ENCODE measurements around the gene CDSN.

CDSN gene

GRCh38 chr6:31090973-31091364, 29.3 kb downstream of the CDSN start:
- TF ChIP-seq CTCF (IDR thresholded peaks at IDR 0.05; ENCODE audit: low read depth, low read length) = no peak
- no peak for DNase-seq (ENCODE audit: extremely low read depth, low read depth)

GRCh38 chr6:31090275-31090972, 29.8 kb downstream of the CDSN start:
- no peak for DNase-seq (ENCODE audit: extremely low read depth, low read depth)
- no peak for TF ChIP-seq CTCF (IDR thresholded peaks at IDR 0.05; ENCODE audit: low read depth, low read length)

- TF ChIP-seq CTCF (IDR thresholded peaks at IDR 0.05; ENCODE audit: low read depth, low read length) = peak; percentile 79
- DNase-seq (ENCODE audit: extremely low read depth, low read depth) = peak; percentile 63
Observed at GRCh38 chr6:31087494-31088089, 32.7 kb downstream of the CDSN start.

GRCh38 chr6:31086788-31087440, 33.3 kb downstream of the CDSN start:
- no peak for DNase-seq (ENCODE audit: extremely low read depth, low read depth)
- TF ChIP-seq CTCF (IDR thresholded peaks at IDR 0.05; ENCODE audit: low read depth, low read length) = no peak

GRCh38 chr6:31083742-31084354, 36.4 kb downstream of the CDSN start:
- TF ChIP-seq CTCF (IDR thresholded peaks at IDR 0.05; ENCODE audit: low read depth, low read length) = peak; percentile 34

GRCh38 chr6:31081872-31082271, 38.4 kb downstream of the CDSN start:
- no peak for DNase-seq (ENCODE audit: extremely low read depth, low read depth)
- TF ChIP-seq CTCF (IDR thresholded peaks at IDR 0.05; ENCODE audit: low read depth, low read length) = no peak

More at GRCh38 chr6:31083742-31084354, 36.4 kb downstream of the CDSN start:
- DNase-seq (ENCODE audit: extremely low read depth, low read depth) = no peak
